T47D (cell line): Measurements from ENCODE around the gene DHDH.
A peak's percentile ranks its signal among the peaks of the same experiment; 100 is the strongest.

Source experiments
- DNase-seq, 2 experiments: peaks; one replicate each; pipeline versions ENCODE4 v3.0.0 to v3.0.0-alpha.2; 2011 to 2012; ENCODE audit warnings: low read depth in 1 of 2, low spot score in 1 of 2
- JUND ChIP-seq: IDR thresholded peaks from 2 replicates; pipeline ENCODE4 v1.6.1; 2012; ENCODE audit warnings: low read depth
- in situ Hi-C: cut with HindIII; loops from 2 replicates; pipeline ENCODE4 v1.10.0; 2016; ENCODE audit warnings: low sequenced_read_pairs, low pct_unique_long_range_greater_than_20kb

The DHDH gene

GRCh38 chr19:48961673-48962028 is 28.2 kb downstream of the DHDH start:
- no peak for DNase-seq
- TF ChIP-seq JUND = no peak
- in situ Hi-C loops = no loop called here

GRCh38 chr19:48962029-48962848 is 28.7 kb downstream of the DHDH start:
- DNase-seq = no peak
- in situ Hi-C loops = no loop called here
- no peak for TF ChIP-seq JUND

- no peak for DNase-seq
- TF ChIP-seq JUND = no peak
- in situ Hi-C loops = no loop called here
Measured at GRCh38 chr19:48962849-48963165, 29.3 kb downstream of the DHDH start.

- no peak for DNase-seq
- in situ Hi-C loops = no loop called here
- no peak for TF ChIP-seq JUND
Measured at GRCh38 chr19:48963371-48964204, 30.1 kb downstream of the DHDH start.

- in situ Hi-C loops = no loop called here
- no peak for DNase-seq
- no peak for TF ChIP-seq JUND
Measured at GRCh38 chr19:48964205-48965039, 30.9 kb downstream of the DHDH start.

GRCh38 chr19:48965040-48965805 is 31.7 kb downstream of the DHDH start, which contains the start of gene FTL:
TSS of gene FTL (plus strand) at chr19:48965309. CDS start at chr19:48965508, 199 bp downstream.
- peak; percentile 91 to 96 for DNase-seq
- in situ Hi-C loops = no loop called here
- no peak for TF ChIP-seq JUND

GRCh38 chr19:48965806-48966540 is 32.5 kb downstream of the DHDH start:
- DNase-seq = peak; percentile 65 to 90
- in situ Hi-C loops = no loop called here
- no peak for TF ChIP-seq JUND

- DNase-seq = no peak
- in situ Hi-C loops = no loop called here
- no peak for TF ChIP-seq JUND
Measured at GRCh38 chr19:48966541-48967345, 33.2 kb downstream of the DHDH start.

- no peak for DNase-seq
Measured at GRCh38 chr19:48967346-48968178, 34.1 kb downstream of the DHDH start.

GRCh38 chr19:48968179-48968661 is 34.7 kb downstream of the DHDH start:
- in situ Hi-C loops = no loop called here
- no peak for TF ChIP-seq JUND
- no peak for DNase-seq

More at GRCh38 chr19:48967346-48968178, 34.1 kb downstream of the DHDH start:
- TF ChIP-seq JUND = no peak
- in situ Hi-C loops = no loop called here
